ENCODE measurements around the gene CDC14C. TPM values are rescaled to one million over a fixed set of nuclear protein-coding genes. Genes with fewer than 3 reads are reported as not detected.
"Not testable (repeated sequence)": the region's sequence is repeated elsewhere in the genome, so short reads cannot be mapped to it uniquely, and the experiment has no call there.

CDC14C gene
- not detected for total RNA-seq

- Mint-ChIP-seq H3K9me3 (peaks cover 9% of the 10 kb centered on the region), H3K27me3 (no peaks in the 10 kb centered on the region), H3K27ac (no peak within 1 kb of the TSS), H3K4me1 (ENCODE audit: low read depth) (no peaks in the 10 kb centered on the region), H3K36me3 (no peaks in the 10 kb centered on the region), H3K4me3 (no peak within 1 kb of the TSS)
- POLR2A ChIA-PET, result no interaction called here
- intact Hi-C loops (cut with micrococcal nuclease), result no loop called here
- no peak for DNase-seq
- CTCF ChIA-PET, result no interaction called here
Observed at GRCh38 chr7:48924433-48924832, at the start of gene CDC14C. Gene CDC14C, plus strand, starts transcription at chr7:48924547. Its CDS starts 126 bp downstream, at chr7:48924673.

DNA sequence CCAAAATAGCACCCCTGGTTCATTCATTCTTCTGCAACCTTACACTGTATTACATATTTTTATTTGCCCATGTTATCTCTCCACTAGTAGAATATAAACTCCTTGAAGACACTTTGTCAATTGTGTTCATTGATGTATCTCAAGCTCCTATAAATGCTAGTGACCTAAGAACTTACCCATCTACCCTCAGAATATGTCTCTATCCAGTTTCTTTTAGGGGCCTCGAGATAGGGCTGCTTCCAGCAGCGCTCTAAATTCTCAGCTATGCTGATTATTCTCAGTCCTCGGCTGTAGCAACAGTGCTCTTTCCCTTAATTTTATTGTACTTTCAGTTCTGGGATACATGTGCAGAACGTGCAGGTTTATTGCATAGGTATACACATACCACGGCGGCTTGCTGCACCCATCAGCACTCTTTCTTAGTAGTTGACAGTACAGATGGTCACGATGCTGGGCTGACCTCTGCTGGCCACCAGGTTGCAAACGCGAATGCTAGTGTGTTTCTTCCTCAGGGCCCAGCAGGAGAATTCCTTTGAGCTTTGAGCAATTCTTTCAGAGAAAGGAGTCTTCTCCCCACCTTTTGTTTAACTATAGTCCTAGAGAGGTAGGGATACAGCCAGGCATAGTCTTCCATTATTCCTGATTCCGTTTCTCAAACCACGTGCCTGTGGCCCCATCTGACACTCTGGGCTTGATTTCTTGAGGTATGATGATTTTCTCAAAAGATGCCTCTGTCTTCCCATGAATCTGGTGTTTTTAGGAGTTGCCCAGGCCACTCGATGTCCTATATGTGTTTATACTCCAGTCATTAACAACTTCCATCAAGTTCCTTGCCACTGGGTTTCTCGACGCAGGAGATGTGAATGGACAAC lies 49.1 kb upstream of the CDC14C start:
- Mint-ChIP-seq H3K27me3 (no peaks in the 10 kb centered on the region), H3K4me1 (ENCODE audit: low read depth) (no peaks in the 10 kb centered on the region), H3K4me3 (no peak overlapping the region), H3K27ac (no peak overlapping the region), H3K9me3 (no peaks in the 10 kb centered on the region), H3K36me3 (no peaks in the 10 kb centered on the region)
- ChIA-PET POLR2A (no interaction called here), CTCF (no interaction called here)
- intact Hi-C loops (cut with micrococcal nuclease), result no loop called here
- peak; percentile 9 for DNase-seq

GRCh38 chr7:48876087-48876486 lies 48.3 kb upstream of the CDC14C start:
- Mint-ChIP-seq H3K27ac (no peak overlapping the region), H3K27me3 (no peaks in the 10 kb centered on the region), H3K4me1 (ENCODE audit: low read depth) (no peaks in the 10 kb centered on the region), H3K9me3 (no peaks in the 10 kb centered on the region), H3K36me3 (no peaks in the 10 kb centered on the region), H3K4me3 (no peak overlapping the region)
- intact Hi-C loops (cut with micrococcal nuclease), result no loop called here
- no peak for DNase-seq
- ChIA-PET POLR2A (no interaction called here), CTCF (no interaction called here)

DNA sequence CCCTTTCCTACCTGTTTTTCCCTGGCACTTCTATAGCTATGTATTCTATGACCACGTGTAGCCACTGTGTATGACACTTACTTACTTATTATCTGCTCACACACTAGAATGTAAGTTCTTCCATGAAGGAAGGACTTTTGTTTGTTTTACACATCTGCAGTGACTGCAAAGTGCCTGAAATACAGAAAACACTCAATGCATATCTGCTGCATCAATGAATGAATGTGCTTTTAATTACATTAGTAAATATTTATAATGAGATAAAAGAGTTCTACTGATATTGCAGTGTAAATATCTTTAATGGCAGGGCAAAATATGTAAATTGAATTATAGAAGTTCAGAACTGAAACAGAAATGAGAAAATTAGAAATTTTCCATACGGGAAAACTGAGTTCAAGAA lies 43.5 kb upstream of the CDC14C start:
- Mint-ChIP-seq H3K36me3 (no peaks in the 10 kb centered on the region), H3K27ac (no peak overlapping the region), H3K9me3 (peaks cover 11% of the 10 kb centered on the region), H3K27me3 (no peaks in the 10 kb centered on the region), H3K4me3 (no peak overlapping the region), H3K4me1 (ENCODE audit: low read depth) (no peaks in the 10 kb centered on the region)
- intact Hi-C loops (cut with micrococcal nuclease), result no loop called here
- DNase-seq, result no peak
- ChIA-PET CTCF (no interaction called here), POLR2A (no interaction called here)

- no peaks in the 10 kb centered on the region for H3K4me1 Mint-ChIP-seq (ENCODE audit: low read depth)
- no peak for DNase-seq
- no peak overlapping the region for H3K27ac Mint-ChIP-seq
- H3K4me3 Mint-ChIP-seq, result no peak overlapping the region
- ChIA-PET CTCF (interaction anchor here (0.6 kb wide), 1 partner anchor 9 kb away, joined by 3 read pairs; no protein-coding TSS in a partner anchor), POLR2A (no interaction called here)
- H3K27me3 Mint-ChIP-seq, result no peaks in the 10 kb centered on the region
- H3K36me3 Mint-ChIP-seq, result no peaks in the 10 kb centered on the region
- intact Hi-C loops (cut with micrococcal nuclease), result no loop called here
- H3K9me3 Mint-ChIP-seq, result peaks cover 27% of the 10 kb centered on the region
Observed at GRCh38 chr7:48887500-48887899, 36.8 kb upstream of the CDC14C start.

DNA sequence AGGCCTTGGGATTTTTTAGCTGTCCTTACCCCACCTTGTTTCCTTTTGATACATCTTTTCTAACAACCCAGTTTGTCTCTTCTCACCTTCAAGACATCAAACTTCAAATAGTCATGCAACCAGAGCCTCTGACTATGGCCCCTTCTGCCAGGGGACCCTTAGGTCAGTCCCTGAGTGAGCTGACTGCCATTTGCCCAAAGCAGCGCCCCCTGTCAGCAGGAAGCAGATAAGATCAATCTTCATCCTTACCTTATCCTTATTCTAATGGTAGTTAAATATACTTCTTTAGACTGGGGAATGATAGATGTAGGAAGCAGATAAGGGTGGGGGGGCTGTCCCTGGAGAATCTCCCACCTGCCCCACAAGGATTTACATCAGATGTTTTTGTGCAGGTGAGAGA lies 29.8 kb upstream of the CDC14C start:
- Mint-ChIP-seq H3K9me3 (peaks cover 15% of the 10 kb centered on the region), H3K4me1 (ENCODE audit: low read depth) (no peaks in the 10 kb centered on the region), H3K27me3 (no peaks in the 10 kb centered on the region), H3K36me3 (no peaks in the 10 kb centered on the region), H3K4me3 (no peak overlapping the region), H3K27ac (no peak overlapping the region)
- POLR2A ChIA-PET, result no interaction called here
- CTCF ChIA-PET, result no interaction called here
- no peak for DNase-seq
- intact Hi-C loops (cut with micrococcal nuclease), result no loop called here

DNA sequence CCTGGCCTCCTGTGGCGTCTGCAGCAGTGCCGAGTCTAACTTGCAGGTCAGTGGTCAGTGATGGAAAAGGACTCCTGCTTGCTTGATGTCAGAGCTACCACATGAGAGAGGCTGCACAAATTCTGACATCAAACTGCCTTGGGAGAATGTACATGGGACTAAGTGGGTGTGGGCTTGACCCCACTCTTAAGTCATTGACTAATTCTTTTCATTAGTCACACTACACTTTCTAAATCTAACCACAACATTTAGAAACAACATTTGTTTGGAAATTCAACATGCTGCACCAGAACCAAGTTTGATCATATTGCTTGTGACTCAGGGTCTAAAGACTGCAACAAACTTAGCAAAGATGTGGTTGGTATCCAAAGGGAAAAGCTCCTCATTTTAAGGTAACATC lies 24.4 kb upstream of the CDC14C start:
- no peak for DNase-seq
- CTCF ChIA-PET, result no interaction called here
- Mint-ChIP-seq H3K36me3 (no peaks in the 10 kb centered on the region), H3K4me3 (no peak overlapping the region), H3K9me3 (peaks cover 2% of the 10 kb centered on the region), H3K27ac (no peak overlapping the region), H3K27me3 (no peaks in the 10 kb centered on the region), H3K4me1 (ENCODE audit: low read depth) (no peaks in the 10 kb centered on the region)
- POLR2A ChIA-PET, result no interaction called here
- intact Hi-C loops (cut with micrococcal nuclease), result no loop called here

- intact Hi-C loops (cut with micrococcal nuclease), result no loop called here
- H3K27me3 Mint-ChIP-seq, result no peaks in the 10 kb centered on the region
- DNase-seq, result no peak
- no peaks in the 10 kb centered on the region for H3K4me1 Mint-ChIP-seq (ENCODE audit: low read depth)
- ChIA-PET CTCF (no interaction called here), POLR2A (no interaction called here)
- H3K36me3 Mint-ChIP-seq, result no peaks in the 10 kb centered on the region
- peaks cover 2% of the 10 kb centered on the region for H3K9me3 Mint-ChIP-seq
- H3K4me3 Mint-ChIP-seq, result no peak overlapping the region
- H3K27ac Mint-ChIP-seq, result no peak overlapping the region
Observed at GRCh38 chr7:48901966-48902365, 22.4 kb upstream of the CDC14C start.

- H3K4me1 Mint-ChIP-seq (ENCODE audit: low read depth), result no peaks in the 10 kb centered on the region
- H3K27ac Mint-ChIP-seq, result no peak overlapping the region
- no peaks in the 10 kb centered on the region for H3K27me3 Mint-ChIP-seq
- ChIA-PET POLR2A (no interaction called here), CTCF (no interaction called here)
- H3K9me3 Mint-ChIP-seq, result peaks cover 9% of the 10 kb centered on the region
- no peak for DNase-seq
- no peaks in the 10 kb centered on the region for H3K36me3 Mint-ChIP-seq
- no peak overlapping the region for H3K4me3 Mint-ChIP-seq
- intact Hi-C loops (cut with micrococcal nuclease), result no loop called here
Observed at GRCh38 chr7:48904975-48905374, 19.4 kb upstream of the CDC14C start.

- H3K27ac Mint-ChIP-seq; H3K4me1 Mint-ChIP-seq (ENCODE audit: low read depth); H3K4me3 Mint-ChIP-seq; H3K36me3 Mint-ChIP-seq; DNase-seq; POLR2A ChIA-PET; H3K27me3 Mint-ChIP-seq; CTCF ChIA-PET; intact Hi-C loops (cut with micrococcal nuclease): not testable (repeated sequence)
- peaks cover 11% of the 10 kb centered on the region for H3K9me3 Mint-ChIP-seq
Observed at GRCh38 chr7:48905686-48906085, 18.7 kb upstream of the CDC14C start.

- H3K4me3 Mint-ChIP-seq; CTCF ChIA-PET; H3K27me3 Mint-ChIP-seq; H3K36me3 Mint-ChIP-seq; H3K4me1 Mint-ChIP-seq (ENCODE audit: low read depth); intact Hi-C loops (cut with micrococcal nuclease); H3K27ac Mint-ChIP-seq; POLR2A ChIA-PET; DNase-seq: not testable (repeated sequence)
- peaks cover 24% of the 10 kb centered on the region for H3K9me3 Mint-ChIP-seq
Observed at GRCh38 chr7:48909887-48910286, 14.5 kb upstream of the CDC14C start.

DNA sequence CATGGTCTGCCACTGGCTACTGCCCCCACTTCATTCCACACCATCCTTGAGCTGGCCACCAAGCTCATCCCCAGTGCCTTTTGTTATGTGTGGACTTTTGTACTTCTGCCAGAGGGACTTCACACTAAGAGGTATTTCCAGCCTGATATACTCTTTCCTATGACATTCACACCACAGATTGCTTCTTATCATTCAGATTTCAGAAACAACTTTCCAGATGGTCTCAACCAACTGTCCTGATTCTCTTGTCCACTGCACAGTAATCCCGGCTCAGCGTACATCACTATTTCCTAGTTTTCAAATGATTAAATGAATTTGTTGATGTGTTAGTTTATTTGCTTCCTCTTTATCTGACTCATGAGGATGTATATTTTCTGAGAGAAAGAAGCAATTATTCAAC lies 7.1 kb downstream of the CDC14C start:
- Mint-ChIP-seq H3K4me1 (ENCODE audit: low read depth) (no peaks in the 10 kb centered on the region), H3K27me3 (no peaks in the 10 kb centered on the region), H3K4me3 (no peak overlapping the region), H3K36me3 (no peaks in the 10 kb centered on the region), H3K9me3 (peaks cover 10% of the 10 kb centered on the region), H3K27ac (no peak overlapping the region)
- POLR2A ChIA-PET, result no interaction called here
- intact Hi-C loops (cut with micrococcal nuclease), result no loop called here
- DNase-seq, result no peak
- CTCF ChIA-PET, result no interaction called here

GRCh38 chr7:48932126-48932910 lies 8.0 kb downstream of the CDC14C start:
- intact Hi-C loops (cut with micrococcal nuclease), result no loop called here
- Mint-ChIP-seq H3K9me3 (peaks cover 10% of the 10 kb centered on the region), H3K36me3 (no peaks in the 10 kb centered on the region), H3K27me3 (no peaks in the 10 kb centered on the region), H3K27ac (no peak overlapping the region), H3K4me1 (ENCODE audit: low read depth) (no peaks in the 10 kb centered on the region), H3K4me3 (no peak overlapping the region)
- ChIA-PET POLR2A (no interaction called here), CTCF (no interaction called here)
- no peak for DNase-seq

All from activated CD4-positive, alpha-beta memory T cell treated with anti-CD3 and anti-CD28 coated beads for 36 hours (primary cell).